ENCODE data around the gene GMPR2.

GRCh38 chr14:24187539-24187915 is 45.2 kb upstream of the GMPR2 start:
- no peak for TF ChIP-seq POLR2AphosphoS5 (IDR thresholded peaks at IDR 0.05)
- no peak for TF ChIP-seq CTCF (IDR thresholded peaks at IDR 0.05 in 8 of 11, conservative IDR thresholded peaks at IDR 0.05 in 3 of 11)

All from spleen (tissue), 7 donors.